ENCODE results near the gene LNX1.

DNA sequence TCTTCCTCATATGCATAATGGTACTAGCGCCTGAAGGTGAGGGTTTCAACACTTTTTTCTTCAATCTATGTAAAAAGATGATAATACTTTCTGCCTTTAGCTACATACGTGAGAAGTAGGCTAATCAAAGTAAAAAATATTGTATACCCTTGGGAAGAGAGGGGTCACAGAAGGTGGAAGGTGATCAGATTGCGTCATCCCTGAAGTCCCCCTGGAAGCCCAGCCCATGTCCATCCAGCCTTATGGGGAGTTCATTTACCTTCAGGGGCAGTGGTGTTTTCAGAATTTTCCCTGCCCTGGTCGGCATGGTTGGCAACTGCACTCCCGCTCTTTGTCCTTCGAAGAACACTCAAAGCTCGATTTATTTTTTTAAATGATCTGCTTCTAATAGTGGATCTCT is 84.2 kb downstream of the LNX1 start:
- TF ChIP-seq POLR2AphosphoS5 (IDR thresholded peaks at IDR 0.05) (no peak), EP300 (IDR thresholded peaks at IDR 0.05) (no peak), POLR2A (IDR thresholded peaks at IDR 0.05; ENCODE audit: low read depth) (no peak), CTCF (IDR thresholded peaks at IDR 0.05) (no peak)

Measured in esophagus muscularis mucosa (tissue), 4 donors.